ENCODE data around the gene ITGA11.

DNA sequence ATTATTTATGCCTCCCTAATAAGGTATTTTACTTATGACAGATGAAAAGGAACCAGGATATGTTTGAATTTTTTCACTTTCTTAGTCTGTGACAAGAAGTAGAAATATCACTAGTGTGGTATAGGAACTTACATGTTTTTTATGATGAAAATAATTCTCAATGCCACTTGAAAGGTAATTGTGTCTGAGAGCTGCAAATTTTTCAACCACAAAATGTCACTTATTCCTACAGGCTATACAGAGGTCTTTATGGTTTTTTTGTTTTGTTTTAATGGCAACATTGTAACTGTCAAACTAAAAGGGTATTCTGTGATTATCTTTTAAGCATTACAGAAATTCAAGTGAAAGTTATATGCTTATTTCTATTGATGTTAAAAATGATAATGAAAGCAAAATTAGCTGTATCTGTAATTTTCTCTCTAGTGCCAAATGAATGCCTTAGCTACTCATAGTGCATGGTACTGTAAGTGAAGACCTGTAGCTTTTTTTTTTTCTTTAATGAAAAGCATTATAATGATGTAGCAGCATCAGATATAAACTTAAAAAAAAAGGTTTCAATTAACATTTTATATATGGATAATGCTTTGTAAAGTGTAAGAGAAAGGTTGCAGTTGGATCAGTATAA is 139.7 kb downstream of the ITGA11 start:
- TF ChIP-seq, protein P1, sequence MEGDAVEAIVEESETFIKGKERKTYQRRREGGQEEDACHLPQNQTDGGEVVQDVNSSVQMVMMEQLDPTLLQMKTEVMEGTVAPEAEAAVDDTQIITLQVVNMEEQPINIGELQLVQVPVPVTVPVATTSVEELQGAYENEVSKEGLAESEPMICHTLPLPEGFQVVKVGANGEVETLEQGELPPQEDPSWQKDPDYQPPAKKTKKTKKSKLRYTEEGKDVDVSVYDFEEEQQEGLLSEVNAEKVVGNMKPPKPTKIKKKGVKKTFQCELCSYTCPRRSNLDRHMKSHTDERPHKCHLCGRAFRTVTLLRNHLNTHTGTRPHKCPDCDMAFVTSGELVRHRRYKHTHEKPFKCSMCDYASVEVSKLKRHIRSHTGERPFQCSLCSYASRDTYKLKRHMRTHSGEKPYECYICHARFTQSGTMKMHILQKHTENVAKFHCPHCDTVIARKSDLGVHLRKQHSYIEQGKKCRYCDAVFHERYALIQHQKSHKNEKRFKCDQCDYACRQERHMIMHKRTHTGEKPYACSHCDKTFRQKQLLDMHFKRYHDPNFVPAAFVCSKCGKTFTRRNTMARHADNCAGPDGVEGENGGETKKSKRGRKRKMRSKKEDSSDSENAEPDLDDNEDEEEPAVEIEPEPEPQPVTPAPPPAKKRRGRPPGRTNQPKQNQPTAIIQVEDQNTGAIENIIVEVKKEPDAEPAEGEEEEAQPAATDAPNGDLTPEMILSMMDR (IDR thresholded peaks at IDR 0.05), result no peak
- no peak for TF ChIP-seq ZFX (IDR thresholded peaks at IDR 0.05; ENCODE audit: borderline replicate concordance)
